Stimulated activated CD4-positive, alpha-beta T cell treated with anti-CD3 and anti-CD28 coated beads, Interleukin-12 subunit alpha, Interleukin-12 subunit beta, amount 100 ng/mL, for 4 hours (primary cell): ENCODE data around the gene DPH3.

ENCODE experiments used
- DNase-seq: peaks from one replicate; pipeline ENCODE4 v3.0.0-alpha.2; 2020

The DPH3 gene

GRCh38 chr3:16227566-16227965, 37.2 kb downstream of the DPH3 start:
- DNase-seq: no peak

DNA sequence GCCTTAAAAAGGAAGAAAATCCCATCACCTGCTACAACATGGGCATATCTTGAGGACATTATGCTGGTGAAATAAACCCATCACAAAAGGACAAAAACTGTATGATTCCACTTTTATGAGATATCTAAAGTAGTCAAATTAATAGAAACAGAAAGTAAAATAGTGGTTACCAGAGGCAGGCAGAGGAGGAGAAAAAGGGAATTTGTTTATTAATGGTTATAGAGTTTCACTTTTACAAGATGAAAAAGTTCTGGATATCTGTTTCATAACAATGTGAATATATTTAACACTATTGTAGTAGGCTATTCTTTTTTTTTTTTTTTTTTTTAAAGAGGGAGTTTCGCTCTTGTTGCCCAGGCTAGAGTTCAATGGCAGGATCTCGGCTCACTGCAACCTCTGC, 40.4 kb downstream of the DPH3 start:
- DNase-seq: no peak

- DNase-seq: no peak
Observed at GRCh38 chr3:16222547-16222946, 42.2 kb downstream of the DPH3 start.

- no peak for DNase-seq
Observed at GRCh38 chr3:16221990-16222389, 42.8 kb downstream of the DPH3 start.

DNA sequence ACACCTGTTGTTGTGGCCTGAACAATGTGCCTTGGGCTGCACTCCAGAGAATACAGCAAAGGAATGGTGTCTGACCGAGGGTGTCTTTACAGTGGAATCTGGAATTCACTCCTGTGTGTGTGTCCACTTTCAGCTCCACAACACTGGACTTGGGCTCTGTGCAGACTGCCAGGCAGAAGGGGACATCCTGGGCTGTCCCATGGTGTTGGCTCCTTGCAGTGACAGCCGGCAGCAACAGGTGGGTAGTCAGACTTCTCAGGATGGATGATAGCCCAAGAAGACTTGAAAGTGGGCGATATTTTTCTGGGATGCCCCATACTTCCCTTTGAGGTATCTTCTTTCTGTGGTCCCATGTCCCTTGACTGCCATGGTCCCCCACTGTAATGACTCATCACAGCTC, 45.0 kb downstream of the DPH3 start:
- no peak for DNase-seq

DNA sequence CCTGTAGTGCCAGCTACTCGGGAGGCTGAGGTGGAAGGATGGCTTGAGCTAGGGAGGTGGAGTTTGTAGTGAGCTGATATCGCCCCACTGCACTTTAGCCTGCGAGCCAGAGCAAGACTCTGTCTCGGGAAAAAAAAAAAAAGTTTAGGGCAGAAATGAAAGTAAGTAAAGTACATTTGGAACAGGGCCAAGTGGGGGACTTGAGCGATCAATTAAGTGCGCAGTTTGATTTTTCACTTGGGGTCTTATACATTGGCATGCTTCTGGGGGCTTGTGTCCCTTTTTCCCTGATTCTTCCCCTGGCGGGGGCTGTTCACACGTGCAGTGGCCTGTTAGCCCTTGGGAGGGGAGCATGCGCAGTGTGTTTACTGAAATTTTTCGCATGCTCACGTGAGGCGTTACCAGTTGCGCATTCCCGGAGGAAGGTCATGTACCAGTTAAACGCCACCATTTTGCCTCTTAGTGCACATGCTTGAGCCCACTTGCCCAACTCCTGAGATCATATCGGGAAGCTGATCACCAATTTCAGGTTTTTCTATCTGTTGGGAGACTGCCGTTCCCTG, 48.3 kb downstream of the DPH3 start:
- DNase-seq: no peak

GRCh38 chr3:16214366-16214765, 50.4 kb downstream of the DPH3 start:
- no peak for DNase-seq

DNA sequence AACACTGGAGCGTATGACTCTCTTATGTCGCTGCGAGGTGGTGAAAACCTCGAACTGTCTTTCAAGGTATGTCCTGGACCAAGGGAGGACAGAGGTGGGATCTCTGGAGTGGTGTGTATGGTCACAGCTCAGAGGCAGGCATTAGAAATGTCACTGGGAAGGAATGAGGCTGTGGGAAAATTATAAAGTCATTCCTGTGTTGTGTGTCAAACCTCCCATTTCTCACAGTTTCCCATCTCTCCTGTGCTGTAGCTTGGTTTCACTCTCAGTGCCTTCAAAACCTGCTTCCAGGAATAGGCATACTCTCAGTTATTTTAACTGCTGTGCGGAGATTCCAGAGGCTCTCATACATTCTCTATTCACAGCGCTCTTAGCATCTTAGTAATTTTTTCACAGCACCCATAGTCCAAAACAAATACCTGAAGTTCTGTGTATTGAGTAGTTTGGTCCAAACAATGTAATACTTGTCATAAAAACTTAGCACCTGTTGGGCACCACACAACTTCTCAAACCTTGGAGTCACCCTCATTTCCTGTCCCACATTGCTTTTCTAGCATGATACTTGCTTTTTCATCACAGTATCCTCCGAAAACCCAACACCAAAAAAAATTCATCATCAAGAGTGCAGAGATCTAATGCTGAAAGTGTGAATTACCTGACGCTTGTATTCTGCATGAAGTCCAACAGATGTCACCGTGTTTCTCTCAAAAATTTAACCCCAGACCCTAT, 53.4 kb downstream of the DPH3 start:
- DNase-seq: no peak
